ENCODE results near the gene GRN.
A peak's percentile ranks its signal among the peaks of the same experiment; 100 is the strongest.
"Not testable (repeated sequence)": the region's sequence is repeated elsewhere in the genome, so short reads cannot be mapped to it uniquely, and the experiment has no call there.

Gene GRN

GRCh38 chr17:44346064-44346844 is 1.2 kb downstream of the GRN start:
- DNase-seq (ENCODE audit: low read depth, low spot score): no peak

- DNase-seq (ENCODE audit: low read depth, low spot score): not testable (repeated sequence)
These were observed 2.3 kb downstream of the GRN start for GRCh38 chr17:44347206-44348055.

DNA sequence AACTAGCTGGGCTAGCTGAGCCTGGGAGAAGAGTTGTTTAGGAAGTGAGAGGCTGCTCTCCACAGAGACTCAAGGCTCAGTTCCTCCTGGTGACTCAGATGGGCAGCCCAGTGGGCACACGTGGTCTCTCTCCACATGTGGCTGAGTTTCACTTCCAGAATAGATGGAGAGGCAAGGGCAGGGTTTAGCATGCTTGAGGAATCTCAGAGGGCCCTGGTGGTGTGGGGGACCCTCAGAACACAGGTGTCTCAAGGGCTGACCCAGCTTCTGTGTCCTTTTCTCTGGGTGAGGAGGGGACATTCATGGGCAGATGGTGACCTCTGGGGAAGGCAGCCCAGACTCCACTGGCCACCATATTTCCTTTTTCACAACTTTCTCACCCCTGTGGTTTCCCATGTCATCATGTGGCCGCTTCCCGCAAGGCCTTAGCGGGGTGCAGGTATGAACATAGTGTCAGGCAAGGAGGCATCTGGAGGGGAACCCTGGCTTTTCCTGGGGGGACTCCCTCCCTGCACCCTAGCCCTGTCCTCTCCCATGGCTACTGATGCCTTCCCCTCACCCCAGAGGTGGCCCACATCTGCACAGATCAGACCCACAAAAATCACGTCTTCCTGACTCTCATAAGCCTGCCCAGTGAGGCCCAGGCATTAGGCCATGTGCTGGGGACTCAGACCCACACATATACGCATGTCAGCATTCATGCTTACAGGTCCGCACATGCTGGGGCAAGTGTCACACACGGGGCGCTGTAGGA is 3.3 kb downstream of the GRN start:
- DNase-seq (ENCODE audit: low read depth, low spot score): no peak

GRCh38 chr17:44348988-44349364 is 3.9 kb downstream of the GRN start:
- DNase-seq (ENCODE audit: low read depth, low spot score): no peak

DNA sequence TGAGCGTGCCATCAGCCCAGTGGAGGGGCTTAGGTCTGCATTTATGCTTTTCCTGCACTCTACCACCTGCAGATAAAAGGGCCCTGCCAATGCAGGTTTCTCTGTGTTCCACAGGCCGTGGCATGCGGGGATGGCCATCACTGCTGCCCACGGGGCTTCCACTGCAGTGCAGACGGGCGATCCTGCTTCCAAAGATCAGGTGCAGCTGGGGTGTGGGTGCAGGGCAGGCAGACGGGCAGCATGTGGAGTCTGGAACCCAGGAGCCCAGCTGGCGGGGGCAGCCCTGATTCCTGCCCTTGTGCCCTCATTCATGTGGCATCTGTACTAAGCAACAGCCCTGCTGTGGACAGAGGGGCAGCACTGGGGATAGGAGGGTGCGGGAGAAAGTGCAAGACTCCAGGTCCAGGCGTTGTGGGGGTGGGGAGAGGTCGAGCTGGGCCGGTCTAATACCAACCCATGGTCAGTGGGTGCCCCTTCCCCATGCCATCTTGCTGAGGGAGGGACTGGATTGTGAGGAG is 4.5 kb downstream of the GRN start:
- no peak for DNase-seq (ENCODE audit: low read depth, low spot score)

GRCh38 chr17:44350733-44351226 is 5.7 kb downstream of the GRN start:
- peak; percentile 47 for DNase-seq (ENCODE audit: low read depth, low spot score)

GRCh38 chr17:44351464-44351863 is 6.4 kb downstream of the GRN start:
- no peak for DNase-seq (ENCODE audit: low read depth, low spot score)

GRCh38 chr17:44351961-44352827 is 7.1 kb downstream of the GRN start:
- no peak for DNase-seq (ENCODE audit: low read depth, low spot score)

- no peak for DNase-seq (ENCODE audit: low read depth, low spot score)
These were observed 7.9 kb downstream of the GRN start for GRCh38 chr17:44352828-44353671.

GRCh38 chr17:44353672-44354331 is 8.7 kb downstream of the GRN start:
- no peak for DNase-seq (ENCODE audit: low read depth, low spot score)

DNA sequence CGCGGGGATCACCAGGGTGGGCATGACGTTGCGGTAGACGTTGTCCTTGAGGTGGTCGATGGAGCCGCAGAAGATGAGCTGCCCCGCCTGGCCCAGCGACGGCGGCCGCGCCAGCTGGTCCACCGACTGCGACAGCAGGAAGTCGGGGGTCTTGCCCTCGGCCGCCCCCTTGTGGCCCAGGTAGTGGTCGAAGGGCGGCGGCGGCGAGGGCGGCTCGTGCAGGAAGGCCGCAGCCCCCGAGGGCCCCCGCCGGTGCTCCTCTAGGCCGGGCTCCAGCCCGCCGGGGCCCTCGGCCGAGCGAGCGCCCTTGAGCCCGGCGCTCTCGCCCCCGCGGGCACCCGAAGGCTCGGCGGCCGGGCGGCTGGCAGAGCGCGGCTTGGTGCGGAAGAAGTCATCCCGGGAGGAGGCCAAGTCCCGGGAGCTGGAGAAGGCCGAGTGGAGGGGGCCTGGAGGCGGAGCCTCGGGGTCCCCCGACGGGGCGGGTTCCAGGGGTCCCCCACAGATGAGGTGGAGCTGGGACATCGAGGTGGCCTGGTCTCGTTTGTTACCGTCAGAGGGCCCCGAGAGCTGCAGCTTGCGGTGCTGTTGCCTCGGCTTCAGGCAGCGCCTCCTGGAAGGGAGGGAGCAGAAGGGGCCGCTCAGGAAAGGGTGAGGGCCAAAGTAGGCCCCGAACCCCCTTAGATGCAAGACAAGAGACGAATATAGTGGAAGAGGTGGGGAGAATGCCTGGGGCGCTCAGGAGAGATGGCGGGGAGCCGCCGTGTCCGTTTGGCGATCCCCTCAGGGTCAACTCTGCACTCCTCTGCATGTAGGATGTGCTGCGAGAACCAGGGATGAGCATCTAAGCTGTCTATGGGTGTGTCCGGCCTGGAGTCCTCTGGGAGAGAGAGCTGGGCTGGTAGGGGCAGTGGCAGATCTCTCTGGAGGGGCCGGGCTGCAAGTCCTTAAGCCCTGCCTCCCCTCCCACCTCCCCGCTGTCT is 9.8 kb downstream of the GRN start:
- peak; percentile 32 for DNase-seq (ENCODE audit: low read depth, low spot score)

DNA sequence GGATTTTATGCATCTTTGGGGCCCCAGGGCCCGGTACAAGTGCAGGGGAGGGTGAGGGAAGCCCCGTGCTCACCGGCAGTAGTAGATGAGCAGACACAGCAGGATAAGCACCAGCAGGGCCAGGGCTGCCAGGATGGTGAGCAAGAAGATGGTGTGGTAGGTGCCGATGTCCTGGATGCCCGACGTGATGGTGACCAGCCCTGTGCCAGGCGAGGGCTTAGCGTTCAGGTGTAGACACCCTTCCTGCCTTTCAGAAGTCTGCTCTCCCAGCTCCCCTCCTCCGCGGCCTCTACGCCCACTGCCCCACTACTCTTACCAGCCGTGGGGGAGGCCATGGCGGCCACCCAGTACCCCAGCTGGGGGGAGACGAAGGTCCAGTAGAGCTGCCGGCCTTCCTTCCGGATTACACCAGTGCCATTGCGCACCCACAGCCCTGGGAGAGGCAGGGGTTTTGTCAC is 10.6 kb downstream of the GRN start:
- DNase-seq (ENCODE audit: low read depth, low spot score): no peak

- no peak for DNase-seq (ENCODE audit: low read depth, low spot score)
These were observed 11.1 kb downstream of the GRN start for GRCh38 chr17:44356241-44356640.

GRCh38 chr17:44358066-44358465 is 13.0 kb downstream of the GRN start:
- DNase-seq (ENCODE audit: low read depth, low spot score): no peak

- no peak for DNase-seq (ENCODE audit: low read depth, low spot score)
These were observed 13.9 kb downstream of the GRN start for GRCh38 chr17:44359006-44359405.

DNA sequence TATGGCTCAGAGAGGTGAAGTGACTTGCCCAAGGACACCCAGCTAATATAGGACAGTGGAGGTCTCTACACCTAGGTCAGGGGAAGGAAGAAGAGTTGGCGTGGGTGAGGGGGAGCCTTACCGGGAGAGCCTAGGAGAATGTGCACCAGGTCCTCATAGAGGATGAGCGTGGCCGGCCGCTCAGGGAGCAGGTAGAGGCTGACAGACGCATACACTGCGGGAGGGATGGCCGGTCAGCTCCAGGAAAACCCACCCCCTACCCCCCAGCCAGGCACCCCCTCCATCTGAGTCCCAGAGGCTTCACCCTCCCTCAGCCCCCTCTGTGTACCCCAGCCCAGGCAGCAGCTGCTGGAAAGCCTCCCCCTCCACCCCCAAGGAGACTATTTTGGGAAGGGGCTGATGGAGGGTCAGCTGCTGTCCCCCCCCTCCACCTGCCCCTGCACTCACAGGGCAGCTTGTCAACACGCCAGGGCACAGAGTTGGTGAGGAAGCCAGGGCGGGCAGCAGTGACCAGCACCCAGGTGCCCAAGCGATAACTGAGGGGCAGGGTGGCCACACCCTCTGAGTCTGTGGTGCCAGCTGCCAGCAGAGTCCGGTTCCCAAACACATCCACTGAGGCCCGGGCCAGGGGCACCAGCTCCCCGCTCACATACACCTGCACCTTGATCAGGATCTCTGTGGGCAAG is 14.5 kb downstream of the GRN start:
- no peak for DNase-seq (ENCODE audit: low read depth, low spot score)

- DNase-seq (ENCODE audit: low read depth, low spot score): no peak
These were observed 15.0 kb downstream of the GRN start for GRCh38 chr17:44360144-44360533.

All from activated naive CD8-positive, alpha-beta T cell treated with anti-CD3 and anti-CD28 coated beads, Interleukin-2, amount 50 U/mL, for 16 hours (primary cell).